Gastroesophageal sphincter (tissue), 3 donors: ENCODE data around the gene ZNF726.

Experiments used
- CTCF ChIP-seq, 4 experiments: fragments of 200-600 bp in 2 of 4; fragments of 450-650 bp in 2 of 4; sonication (generic) in 1 of 4; IDR thresholded peaks; one replicate each; pipeline ENCODE4 v1.5.1; 2017 to 2019; ENCODE audit warnings: antibody characterized with exemption in 4 of 4, mild to moderate bottlenecking in 2 of 4, moderate library complexity in 2 of 4
- EP300 ChIP-seq: sonication (generic); formaldehyde crosslinking; IDR thresholded peaks from one replicate; pipeline ENCODE4 v1.6.1; 2017; ENCODE audit warnings: antibody characterized with exemption, mild to moderate bottlenecking
- POLR2A ChIP-seq, 2 donors: fragments of 450-650 bp; IDR thresholded peaks; one replicate each; pipeline ENCODE4 v1.6.1; 2017; ENCODE audit warnings: antibody characterized with exemption in 2 of 2, mild to moderate bottlenecking in 2 of 2, moderate library complexity in 1 of 2
- POLR2AphosphoS5 ChIP-seq: sonication (generic); formaldehyde crosslinking; IDR thresholded peaks from one replicate; pipeline ENCODE4 v1.6.1; 2017; ENCODE audit warnings: antibody characterized with exemption

DNA sequence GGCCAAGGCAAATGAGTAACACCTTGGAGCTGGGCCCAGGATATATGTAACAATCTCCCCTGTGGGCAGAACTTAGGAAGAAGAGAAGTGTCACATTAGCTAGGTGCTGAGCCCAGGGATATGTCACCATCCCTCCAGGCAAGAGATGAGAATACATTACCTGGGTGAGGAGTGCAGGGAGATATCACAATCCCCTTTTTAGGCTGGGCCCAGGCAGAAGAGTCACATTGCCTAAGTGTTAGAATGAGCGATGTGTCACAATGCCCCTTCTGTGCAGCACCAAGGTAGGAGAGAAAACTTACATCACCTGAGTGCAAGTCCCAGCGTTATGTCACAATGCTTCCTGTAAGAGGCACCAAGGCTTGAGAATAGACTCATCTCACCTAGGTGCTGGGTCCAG, 60.3 kb downstream of the ZNF726 start:
- no peak for TF ChIP-seq POLR2A (IDR thresholded peaks at IDR 0.05)
- TF ChIP-seq CTCF (IDR thresholded peaks at IDR 0.05) = no peak
- no peak for TF ChIP-seq POLR2AphosphoS5
- no peak for TF ChIP-seq EP300
